ENCODE results near the gene AFF3. TPM values are rescaled to one million over a fixed set of nuclear protein-coding genes. Genes with fewer than 3 reads are reported as not detected.

Gene AFF3
- total and polyA plus RNA-seq, 2 of the 8 experiments (the other 6 are each of a cell fraction or from before 2014, with no cell fraction given) = 0.27 to 3.0 TPM

DNA sequence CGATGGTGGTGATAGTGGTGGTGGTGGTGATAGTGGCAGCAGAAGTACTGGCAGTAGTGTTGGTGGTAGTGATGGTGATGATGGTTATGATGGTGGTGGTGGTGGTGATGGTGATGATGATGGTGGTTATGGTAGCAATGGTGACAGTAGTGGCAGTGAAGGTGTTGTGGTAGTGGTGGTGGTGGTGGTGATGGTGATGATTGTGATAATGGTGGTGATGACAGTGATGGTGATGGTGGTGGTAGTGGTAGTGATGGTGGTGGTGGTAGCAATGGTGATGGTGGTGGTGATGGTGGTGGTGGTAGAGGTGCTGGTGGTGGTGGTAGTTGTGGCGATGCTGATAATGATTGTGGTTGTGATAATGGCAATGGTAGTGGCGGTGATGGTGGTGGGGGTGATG is 126.5 kb downstream of the AFF3 start (continued):
- TF ChIP-seq SAP30 (IDR thresholded peaks at IDR 0.05; ENCODE audit: insufficient read depth, insufficient replicate concordance, low read length) (no peak), FOSL1 (IDR thresholded peaks at IDR 0.05; ENCODE audit: insufficient read depth, low read depth, low read length) (no peak), CEBPB (IDR thresholded peaks at IDR 0.05; ENCODE audit: low read depth, low read length) (no peak), EGR1 (IDR thresholded peaks at IDR 0.05; ENCODE audit: borderline replicate concordance, low read depth, low read length) (no peak), RBBP5 (IDR thresholded peaks at IDR 0.05; ENCODE audit: borderline replicate concordance, low read depth, low read length) (no peak)
- TF ChIP-seq, protein P1, sequence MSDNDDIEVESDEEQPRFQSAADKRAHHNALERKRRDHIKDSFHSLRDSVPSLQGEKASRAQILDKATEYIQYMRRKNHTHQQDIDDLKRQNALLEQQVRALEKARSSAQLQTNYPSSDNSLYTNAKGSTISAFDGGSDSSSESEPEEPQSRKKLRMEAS (IDR thresholded peaks at IDR 0.05) = no peak
